Loucy (cell line): Measurements from ENCODE around the gene UBAP2.

Experiments
- H2AFZ ChIP-seq: fragments of 200-600 bp; sonication (generic); 2 replicates; pipeline ENCODE4 v1.6.0; 2016; ENCODE audit warnings: antibody characterized with exemption, mild to moderate bottlenecking, low read length, moderate library complexity
- H3F3A ChIP-seq: fragments of 200-600 bp; 2 replicates; pipeline ENCODE4 v1.6.0; 2016; ENCODE audit warnings: antibody characterized with exemption, low read depth, mild to moderate bottlenecking
- H3K27me3 ChIP-seq: fragments of 200-600 bp; sonication (generic); 2 replicates; pipeline ENCODE4 v1.6.1; 2014; ENCODE audit warnings: low read length, mild to moderate bottlenecking; ENCODE audit not compliant: insufficient read depth, poor library complexity, severe bottlenecking
- H3K36me3 ChIP-seq: fragments of 200-600 bp; sonication (generic); 2 replicates; pipeline ENCODE4 v1.6.1; 2016; ENCODE audit warnings: low read length; ENCODE audit not compliant: insufficient read depth
- H3K4me1 ChIP-seq: fragments of 200-600 bp; sonication (generic); 2 replicates; pipeline ENCODE4 v1.5.1; 2014; ENCODE audit warnings: low read length, mild to moderate bottlenecking; ENCODE audit not compliant: insufficient read depth, poor library complexity, severe bottlenecking
- H3K4me2 ChIP-seq: fragments of 200-600 bp; sonication (generic); 2 replicates; pipeline ENCODE4 v1.6.0; 2014; ENCODE audit warnings: antibody characterized with exemption, low read length, low read depth, mild to moderate bottlenecking; ENCODE audit not compliant: poor library complexity, severe bottlenecking
- H3K4me3 ChIP-seq: fragments of 200-600 bp; sonication (generic); 2 replicates; pipeline ENCODE4 v1.5.1; 2014; ENCODE audit warnings: low read length, mild to moderate bottlenecking, mixed read lengths; ENCODE audit not compliant: poor library complexity, severe bottlenecking
- H3K79me2 ChIP-seq: fragments of 200-600 bp; sonication (generic); 2 replicates; pipeline ENCODE4 v1.6.1; 2014; ENCODE audit warnings: low read length; ENCODE audit not compliant: insufficient read depth
- H3K9ac ChIP-seq: fragments of 200-600 bp; sonication (generic); 2 replicates; pipeline ENCODE4 v1.6.0; 2014; ENCODE audit warnings: mild to moderate bottlenecking, low read depth, low read length, moderate library complexity; ENCODE audit not compliant: poor library complexity, severe bottlenecking
- H3K9me2 ChIP-seq: fragments of 200-600 bp; sonication (generic); replicated peaks from 2 replicates; pipeline ENCODE4 v1.6.1; 2016; ENCODE audit warnings: low read depth, low read length, mixed read lengths
- H3K9me3 ChIP-seq: fragments of 200-600 bp; sonication (generic); 2 replicates; pipeline ENCODE4 v1.6.1; 2014; ENCODE audit warnings: mild to moderate bottlenecking, antibody characterized with exemption, low read length, low read depth; ENCODE audit not compliant: insufficient read depth
- H4K20me1 ChIP-seq: fragments of 200-600 bp; sonication (generic); 2 replicates; pipeline ENCODE4 v1.6.0; 2014; ENCODE audit warnings: antibody characterized with exemption, low read length, mild to moderate bottlenecking; ENCODE audit not compliant: insufficient read depth, poor library complexity, severe bottlenecking
- EZH2phosphoT487 ChIP-seq: fragments of 200-600 bp; IDR thresholded peaks from 2 replicates; pipeline ENCODE4 v1.6.1; 2018; ENCODE audit warnings: antibody characterized with exemption, mild to moderate bottlenecking, moderate library complexity, borderline replicate concordance
- TF ChIP-seq, protein P1 (sequence below): fragments of 200-600 bp; sonication (generic); conservative IDR thresholded peaks from 2 replicates; pipeline ENCODE4 v1.5.1; 2014; ENCODE audit warnings: mild to moderate bottlenecking, antibody characterized with exemption, low read length

UBAP2 gene

GRCh38 chr9:33993104-33993503 is 55.6 kb downstream of the UBAP2 start:
- H3F3A ChIP-seq = no peaks in the 10 kb centered on the region
- H3K27me3 ChIP-seq = no peaks in the 10 kb centered on the region
- H3K36me3 ChIP-seq = peaks cover 68% of the 10 kb centered on the region; the same call in 1 of the 2 replicates
- TF ChIP-seq EZH2phosphoT487 = no peak
- TF ChIP-seq, protein P1, sequence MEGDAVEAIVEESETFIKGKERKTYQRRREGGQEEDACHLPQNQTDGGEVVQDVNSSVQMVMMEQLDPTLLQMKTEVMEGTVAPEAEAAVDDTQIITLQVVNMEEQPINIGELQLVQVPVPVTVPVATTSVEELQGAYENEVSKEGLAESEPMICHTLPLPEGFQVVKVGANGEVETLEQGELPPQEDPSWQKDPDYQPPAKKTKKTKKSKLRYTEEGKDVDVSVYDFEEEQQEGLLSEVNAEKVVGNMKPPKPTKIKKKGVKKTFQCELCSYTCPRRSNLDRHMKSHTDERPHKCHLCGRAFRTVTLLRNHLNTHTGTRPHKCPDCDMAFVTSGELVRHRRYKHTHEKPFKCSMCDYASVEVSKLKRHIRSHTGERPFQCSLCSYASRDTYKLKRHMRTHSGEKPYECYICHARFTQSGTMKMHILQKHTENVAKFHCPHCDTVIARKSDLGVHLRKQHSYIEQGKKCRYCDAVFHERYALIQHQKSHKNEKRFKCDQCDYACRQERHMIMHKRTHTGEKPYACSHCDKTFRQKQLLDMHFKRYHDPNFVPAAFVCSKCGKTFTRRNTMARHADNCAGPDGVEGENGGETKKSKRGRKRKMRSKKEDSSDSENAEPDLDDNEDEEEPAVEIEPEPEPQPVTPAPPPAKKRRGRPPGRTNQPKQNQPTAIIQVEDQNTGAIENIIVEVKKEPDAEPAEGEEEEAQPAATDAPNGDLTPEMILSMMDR = no peak
- peaks cover 5% of the 10 kb centered on the region for H4K20me1 ChIP-seq
- no peaks in the 10 kb centered on the region for H3K79me2 ChIP-seq
- no peak overlapping the region for H3K9ac ChIP-seq
- H3K9me3 ChIP-seq = no peaks in the 10 kb centered on the region
- H3K4me3 ChIP-seq = no peak overlapping the region
- no peaks in the 10 kb centered on the region for H3K4me1 ChIP-seq
- no peak overlapping the region for H3K4me2 ChIP-seq
- H2AFZ ChIP-seq = no peak overlapping the region
- H3K9me2 ChIP-seq = no peaks in the 10 kb centered on the region

DNA sequence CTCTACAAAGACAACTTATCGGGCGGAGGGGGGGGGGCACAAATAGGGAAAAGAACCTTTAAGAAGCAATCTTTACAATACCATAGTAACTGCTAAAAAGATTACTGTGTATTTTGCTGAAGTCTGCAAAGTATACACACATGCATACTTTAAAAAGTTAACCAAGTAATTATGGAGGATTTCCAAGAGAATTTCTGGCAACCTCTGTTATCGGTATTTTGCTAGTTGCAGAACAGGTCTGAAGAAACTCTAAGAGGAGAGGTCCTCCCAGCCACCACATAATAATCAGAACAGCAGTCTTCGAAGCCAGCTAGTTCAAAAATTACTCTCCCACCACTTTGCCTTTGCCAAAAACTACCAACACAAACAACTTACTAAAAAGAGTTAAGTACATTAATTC is 56.1 kb downstream of the UBAP2 start:
- Histone ChIP-seq H3K27me3 (no peaks in the 10 kb centered on the region), H4K20me1 (peaks cover 5% of the 10 kb centered on the region), H3K4me1 (no peaks in the 10 kb centered on the region), H3K4me3 (no peak overlapping the region), H3K4me2 (no peak overlapping the region), H3K9ac (no peak overlapping the region), H3K79me2 (no peaks in the 10 kb centered on the region), H3K9me2 (no peaks in the 10 kb centered on the region), H2AFZ (no peak overlapping the region), H3F3A (no peaks in the 10 kb centered on the region), H3K36me3 (peaks cover 67% of the 10 kb centered on the region; the same call in 1 of the 2 replicates), H3K9me3 (no peaks in the 10 kb centered on the region)
- TF ChIP-seq, protein P1 = no peak
- TF ChIP-seq EZH2phosphoT487 = no peak

GRCh38 chr9:33988219-33988890 is 60.3 kb downstream of the UBAP2 start:
- H3K9me3 ChIP-seq = no peaks in the 10 kb centered on the region
- H3K9ac ChIP-seq = no peak overlapping the region
- no peaks in the 10 kb centered on the region for H4K20me1 ChIP-seq
- TF ChIP-seq, protein P1 = no peak
- TF ChIP-seq EZH2phosphoT487 = no peak
- H3F3A ChIP-seq = no peaks in the 10 kb centered on the region
- no peak overlapping the region for H2AFZ ChIP-seq
- H3K4me3 ChIP-seq = no peak overlapping the region
- H3K79me2 ChIP-seq = no peaks in the 10 kb centered on the region
- H3K9me2 ChIP-seq = no peaks in the 10 kb centered on the region
- no peak overlapping the region for H3K4me2 ChIP-seq
- no peaks in the 10 kb centered on the region for H3K27me3 ChIP-seq
- peaks cover 75% of the 10 kb centered on the region; the same call in 1 of the 2 replicates for H3K36me3 ChIP-seq
- no peaks in the 10 kb centered on the region for H3K4me1 ChIP-seq
